ENCODE measurements around the gene TREH. TPM values are rescaled to one million over a fixed set of nuclear protein-coding genes. Genes with fewer than 3 reads are reported as not detected.

The TREH gene
- polyA plus RNA-seq, 1 of the 3 experiments (the other 2 are of a cell fraction): not detected

GRCh38 chr11:118657238-118657637 is 22.2 kb downstream of the TREH start (continued):
- TF ChIP-seq, protein P1, sequence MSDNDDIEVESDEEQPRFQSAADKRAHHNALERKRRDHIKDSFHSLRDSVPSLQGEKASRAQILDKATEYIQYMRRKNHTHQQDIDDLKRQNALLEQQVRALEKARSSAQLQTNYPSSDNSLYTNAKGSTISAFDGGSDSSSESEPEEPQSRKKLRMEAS (IDR thresholded peaks at IDR 0.05; ENCODE audit: low read depth): no peak

- Histone ChIP-seq H2AFZ (ENCODE audit: low read depth) (no peak overlapping the region), H4K20me1 (ENCODE audit: insufficient read depth) (peaks cover 21% of the 10 kb centered on the region), H3K79me2 (ENCODE audit: insufficient read depth) (no peaks in the 10 kb centered on the region), H3K36me3 (replicated peaks in 1 of 2; ENCODE audit: control insufficient read depth in 1 of 2, insufficient read depth in 2 of 2, low read length in 1 of 2) (peaks cover 41 to 59% of the 10 kb centered on the region in 2 experiments), H3K9me3 (no peaks in the 10 kb centered on the region), H3K27ac (ENCODE audit: low read depth in 2 of 2, low read length in 1 of 2) (no peak overlapping the region), H3K27me3 (ENCODE audit: insufficient read depth) (no peaks in the 10 kb centered on the region), H3K9ac (no peak overlapping the region), H3F3A (replicated peaks; ENCODE audit: insufficient read depth) (peaks cover 49% of the 10 kb centered on the region), H3K4me2 (no peak overlapping the region), H3K9me2 (no peaks in the 10 kb centered on the region), H3K4me3 (ENCODE audit: low read depth in 2 of 2, low read length in 1 of 2) (no peak overlapping the region), H3K4me1 (ENCODE audit: control insufficient read depth in 1 of 2, insufficient read depth in 2 of 2, low read depth in 1 of 2, low read length in 1 of 2) (peaks cover 0 to 12% of the 10 kb centered on the region in 2 experiments; a peak in 1 of 4 replicates)
- 100% methylated on average over 1 of the region's 5 CpGs for WGBS (ENCODE audit: low lambda C conversion rate)
- CTCF ChIA-PET: interaction anchor here (1.3 to 9.6 kb wide), 7 partner anchors 12 to 274 kb away, joined by 4 to 144 read pairs (median 8); partner anchors contain the start of gene PHLDB1
- POLR2A ChIA-PET: interaction anchor here (0.5 to 0.8 kb wide), 2 partner anchors 8 to 378 kb away, joined by 3 read pairs; no protein-coding TSS in a partner anchor
- DNase-seq: no peak
- no peak for TF ChIP-seq EZH2phosphoT487 (IDR thresholded peaks at IDR 0.05; ENCODE audit: borderline replicate concordance, low read depth)
- no peak for TF ChIP-seq GABPA (IDR thresholded peaks at IDR 0.05; ENCODE audit: low read depth)
- no peak for TF ChIP-seq EP300 (IDR thresholded peaks at IDR 0.05; ENCODE audit: borderline replicate concordance in 1 of 2, low read depth in 1 of 2, low read length in 1 of 2)
- no peak for TF ChIP-seq FOXJ3 (CRISPR knock-in tag; IDR thresholded peaks at IDR 0.05)
- TF ChIP-seq SMC3 (IDR thresholded peaks at IDR 0.05; ENCODE audit: low read depth, low read length): no peak
- no peak for TF ChIP-seq CHD2 (IDR thresholded peaks at IDR 0.05; ENCODE audit: low read length, partially characterized antibody)
- no peak for TF ChIP-seq JUND (IDR thresholded peaks at IDR 0.05)
- TF ChIP-seq RFX5 (IDR thresholded peaks at IDR 0.05; ENCODE audit: low read length): no peak
- TF ChIP-seq MEF2A (IDR thresholded peaks at IDR 0.05; ENCODE audit: borderline replicate concordance, low read depth): no peak
- TF ChIP-seq, protein P2, sequence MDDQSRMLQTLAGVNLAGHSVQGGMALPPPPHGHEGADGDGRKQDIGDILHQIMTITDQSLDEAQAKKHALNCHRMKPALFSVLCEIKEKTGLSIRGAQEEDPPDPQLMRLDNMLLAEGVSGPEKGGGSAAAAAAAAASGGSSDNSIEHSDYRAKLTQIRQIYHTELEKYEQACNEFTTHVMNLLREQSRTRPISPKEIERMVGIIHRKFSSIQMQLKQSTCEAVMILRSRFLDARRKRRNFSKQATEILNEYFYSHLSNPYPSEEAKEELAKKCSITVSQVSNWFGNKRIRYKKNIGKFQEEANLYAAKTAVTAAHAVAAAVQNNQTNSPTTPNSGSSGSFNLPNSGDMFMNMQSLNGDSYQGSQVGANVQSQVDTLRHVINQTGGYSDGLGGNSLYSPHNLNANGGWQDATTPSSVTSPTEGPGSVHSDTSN (IDR thresholded peaks at IDR 0.05): no peak
- TF ChIP-seq, protein P3, sequence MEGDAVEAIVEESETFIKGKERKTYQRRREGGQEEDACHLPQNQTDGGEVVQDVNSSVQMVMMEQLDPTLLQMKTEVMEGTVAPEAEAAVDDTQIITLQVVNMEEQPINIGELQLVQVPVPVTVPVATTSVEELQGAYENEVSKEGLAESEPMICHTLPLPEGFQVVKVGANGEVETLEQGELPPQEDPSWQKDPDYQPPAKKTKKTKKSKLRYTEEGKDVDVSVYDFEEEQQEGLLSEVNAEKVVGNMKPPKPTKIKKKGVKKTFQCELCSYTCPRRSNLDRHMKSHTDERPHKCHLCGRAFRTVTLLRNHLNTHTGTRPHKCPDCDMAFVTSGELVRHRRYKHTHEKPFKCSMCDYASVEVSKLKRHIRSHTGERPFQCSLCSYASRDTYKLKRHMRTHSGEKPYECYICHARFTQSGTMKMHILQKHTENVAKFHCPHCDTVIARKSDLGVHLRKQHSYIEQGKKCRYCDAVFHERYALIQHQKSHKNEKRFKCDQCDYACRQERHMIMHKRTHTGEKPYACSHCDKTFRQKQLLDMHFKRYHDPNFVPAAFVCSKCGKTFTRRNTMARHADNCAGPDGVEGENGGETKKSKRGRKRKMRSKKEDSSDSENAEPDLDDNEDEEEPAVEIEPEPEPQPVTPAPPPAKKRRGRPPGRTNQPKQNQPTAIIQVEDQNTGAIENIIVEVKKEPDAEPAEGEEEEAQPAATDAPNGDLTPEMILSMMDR (IDR thresholded peaks at IDR 0.05): no peak
- TF ChIP-seq ELF1 (IDR thresholded peaks at IDR 0.05): no peak
- TF ChIP-seq MXI1 (IDR thresholded peaks at IDR 0.05; ENCODE audit: low read depth, low read length): no peak
- no peak for TF ChIP-seq TAF1 (IDR thresholded peaks at IDR 0.05; ENCODE audit: borderline replicate concordance, low read depth, low read length)
- TF ChIP-seq USF1 (IDR thresholded peaks at IDR 0.05; ENCODE audit: borderline replicate concordance, low read depth): no peak
- TF ChIP-seq NFIC (IDR thresholded peaks at IDR 0.05; ENCODE audit: borderline replicate concordance): no peak
Measured at GRCh38 chr11:118656563-118657165, 22.8 kb downstream of the TREH start.

Data from SK-N-SH (cell line).